GM13976 (cell line): ENCODE measurements around the gene TMUB2.

ENCODE experiments used
- DNase-seq: peaks from one replicate; pipeline ENCODE4 v3.0.0; 2012; ENCODE audit warnings: low spot score
- CTCF ChIP-seq: IDR thresholded peaks from 2 replicates; pipeline ENCODE4 v1.5.1; 2012; ENCODE audit warnings: borderline replicate concordance, mild to moderate bottlenecking; ENCODE audit not compliant: insufficient read depth; ENCODE audit errors: extremely low read depth, missing control alignments, control extremely low read depth
- in situ Hi-C: fragments of 300-500 bp; cut with MboI; formaldehyde crosslinking; loops from one replicate; pipeline ENCODE4 v1.12.0; 2022; ENCODE audit warnings: low sequenced_read_pairs, mixed read lengths, inconsistent platforms; ENCODE audit not compliant: unreplicated experiment

Gene TMUB2

GRCh38 chr17:44170135-44170498, 16.7 kb upstream of the TMUB2 start:
- DNase-seq: no peak
- no peak for TF ChIP-seq CTCF
- in situ Hi-C loops: loop anchor here (25.0 kb wide), 1 partner anchor 233 kb away; the partner anchor contains the start of gene PPY

- DNase-seq: no peak
- no peak for TF ChIP-seq CTCF
- in situ Hi-C loops: loop anchor here (25.0 kb wide), 1 partner anchor 233 kb away; the partner anchor contains the start of gene PPY
Measured at GRCh38 chr17:44170499-44171201, 16.1 kb upstream of the TMUB2 start, which contains the start of gene ASB16. Gene ASB16 (plus strand): TSS chr17:44170704. CDS start chr17:44170790, 86 bp downstream.

- TF ChIP-seq CTCF: no peak
- no peak for DNase-seq
- in situ Hi-C loops: loop anchor here (25.0 kb wide), 1 partner anchor 235 kb away; the partner anchor contains the start of gene PPY
Measured at GRCh38 chr17:44171931-44172455, 14.8 kb upstream of the TMUB2 start.

- in situ Hi-C loops: loop anchor here (25.0 kb wide), 1 partner anchor 237 kb away; the partner anchor contains the start of gene PPY
- DNase-seq: no peak
- TF ChIP-seq CTCF: no peak
Measured at GRCh38 chr17:44174427-44174826, 12.3 kb upstream of the TMUB2 start.

- in situ Hi-C loops: no loop called here
- TF ChIP-seq CTCF: no peak
- no peak for DNase-seq
Measured at GRCh38 chr17:44176257-44176656, 10.5 kb upstream of the TMUB2 start.

GRCh38 chr17:44176671-44177501, 9.9 kb upstream of the TMUB2 start:
- DNase-seq: no peak
- TF ChIP-seq CTCF: no peak
- in situ Hi-C loops: no loop called here
